Measurements from ENCODE around the gene DOCK8. TPM values are rescaled to one million over a fixed set of nuclear protein-coding genes. Genes with fewer than 3 reads are reported as not detected.

DOCK8 gene
- polyA plus RNA-seq, 3 donors = 12.4 to 14.8 (median 12.9) TPM

DNA sequence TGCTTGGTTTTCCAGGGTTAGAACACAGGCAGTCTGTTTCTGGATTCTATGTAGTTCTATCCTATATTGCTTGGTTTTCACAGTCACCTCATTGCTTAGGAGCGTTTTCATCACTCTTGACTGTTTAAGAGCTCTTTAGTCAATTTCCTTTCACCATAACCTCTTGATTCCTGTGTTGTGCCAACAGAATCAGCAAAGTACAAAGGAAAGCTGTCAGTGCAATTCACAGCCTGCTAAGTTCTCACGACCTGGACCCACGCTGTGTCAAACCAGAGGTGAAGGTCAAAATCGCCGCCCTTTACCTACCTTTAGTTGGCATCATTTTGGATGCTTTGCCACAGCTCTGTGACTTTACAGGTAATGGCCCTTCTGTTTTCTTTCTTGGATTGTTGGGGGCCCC lies 199.9 kb downstream of the DOCK8 start:
- DNase-seq = no peak

DNA sequence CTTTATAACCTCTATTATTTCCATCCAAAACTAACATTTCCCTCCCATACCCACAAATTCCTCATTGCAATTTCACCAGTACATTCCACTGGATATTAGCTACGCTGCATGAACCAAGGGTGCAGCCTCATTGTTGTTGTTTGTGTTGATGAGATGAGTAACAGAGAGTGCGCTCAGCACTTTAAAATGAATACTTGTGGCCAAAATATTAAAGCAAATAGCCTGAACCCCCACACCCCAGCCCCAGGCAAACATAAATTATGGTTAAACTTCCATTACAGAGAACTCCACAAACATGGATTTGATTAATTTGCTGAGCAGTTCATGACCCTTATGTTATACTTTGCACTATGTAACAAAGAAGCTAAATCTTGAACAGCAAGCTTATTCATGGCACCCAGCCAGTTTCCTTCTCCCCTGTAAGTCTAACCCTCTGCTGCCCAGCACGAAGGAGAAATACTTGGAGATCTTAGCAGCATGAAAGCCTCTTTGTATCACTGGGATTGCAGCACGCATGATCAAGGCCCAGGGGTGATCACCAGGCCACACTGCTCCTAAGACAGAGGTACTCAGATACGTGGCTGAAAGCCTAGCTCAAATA lies 205.0 kb downstream of the DOCK8 start:
- DNase-seq = no peak

DNA sequence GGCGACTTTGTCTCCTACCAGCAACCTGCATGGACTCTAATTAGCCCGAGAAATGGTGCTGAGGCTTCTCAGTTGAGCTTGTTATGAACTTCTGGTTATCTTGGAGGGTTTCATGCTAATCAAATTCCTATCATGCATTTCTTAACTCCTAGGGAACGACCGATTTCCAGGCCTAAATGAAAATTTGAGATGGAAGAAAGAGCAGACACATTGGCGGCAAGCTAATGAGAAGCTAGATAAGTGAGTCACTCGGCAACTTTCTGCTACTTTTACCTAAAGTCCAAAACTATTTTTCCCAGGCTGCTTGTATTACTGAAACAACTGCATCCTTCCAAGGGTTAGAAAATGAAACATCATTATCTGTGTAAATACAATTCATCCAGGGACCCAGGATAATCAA lies 207.2 kb downstream of the DOCK8 start:
- DNase-seq = no peak

DNA sequence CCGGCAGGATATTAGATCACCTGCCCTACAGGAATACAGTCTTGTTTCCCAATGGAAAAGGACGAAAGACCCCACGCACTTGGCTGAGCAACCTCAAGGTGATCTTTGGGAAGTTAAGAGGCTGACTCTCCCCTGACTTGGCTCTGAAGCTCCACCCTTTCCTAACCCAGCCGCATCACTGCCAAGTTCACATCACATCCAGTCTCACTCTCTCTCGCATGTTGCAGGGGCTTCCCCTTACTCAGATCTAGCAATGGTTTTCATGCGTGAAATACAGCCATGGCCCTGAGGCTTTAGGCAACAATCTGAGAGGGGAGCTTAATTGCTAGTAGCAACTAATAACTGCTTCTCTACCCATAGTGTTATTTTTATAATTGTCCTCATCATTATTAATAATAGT lies 211.6 kb downstream of the DOCK8 start:
- DNase-seq = no peak

DNA sequence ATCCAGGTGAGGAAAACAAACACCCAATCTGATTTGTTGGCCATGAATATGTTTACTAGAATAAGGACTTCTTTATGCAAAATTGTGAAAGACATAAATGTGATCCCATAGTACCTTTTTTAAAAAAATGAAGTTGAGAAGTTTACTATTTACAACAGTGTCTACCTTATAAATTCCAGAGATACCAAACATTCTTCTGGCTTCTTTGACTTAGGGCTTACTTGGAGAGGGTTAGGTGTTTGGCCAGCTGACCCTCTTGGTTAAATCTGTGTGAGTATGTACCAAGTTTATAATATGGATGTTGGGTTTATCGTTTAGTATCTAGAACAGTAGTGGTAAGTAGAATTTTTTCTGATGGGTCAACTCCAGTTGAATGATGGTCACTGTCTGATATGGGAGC lies 212.3 kb downstream of the DOCK8 start:
- no peak for DNase-seq

DNA sequence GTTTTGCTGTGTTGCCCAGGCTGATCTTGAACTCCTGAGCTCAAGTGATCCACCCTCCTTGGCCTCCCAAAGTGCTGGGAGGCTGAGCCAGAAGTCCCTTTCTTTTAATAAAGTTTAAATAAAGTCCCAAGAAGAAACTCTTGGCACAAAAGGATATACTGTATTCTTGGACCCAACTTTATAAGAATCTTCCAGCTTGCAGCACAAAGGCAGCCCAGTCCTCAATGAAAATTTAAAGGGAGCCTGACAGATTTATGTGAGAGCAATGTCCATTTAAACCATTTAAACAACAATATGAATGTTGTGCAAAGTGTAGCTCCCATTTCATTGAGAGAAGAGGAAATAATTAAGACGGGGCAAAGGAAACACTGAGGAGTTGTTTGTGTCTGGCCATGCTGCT lies 217.0 kb downstream of the DOCK8 start:
- no peak for DNase-seq

DNA sequence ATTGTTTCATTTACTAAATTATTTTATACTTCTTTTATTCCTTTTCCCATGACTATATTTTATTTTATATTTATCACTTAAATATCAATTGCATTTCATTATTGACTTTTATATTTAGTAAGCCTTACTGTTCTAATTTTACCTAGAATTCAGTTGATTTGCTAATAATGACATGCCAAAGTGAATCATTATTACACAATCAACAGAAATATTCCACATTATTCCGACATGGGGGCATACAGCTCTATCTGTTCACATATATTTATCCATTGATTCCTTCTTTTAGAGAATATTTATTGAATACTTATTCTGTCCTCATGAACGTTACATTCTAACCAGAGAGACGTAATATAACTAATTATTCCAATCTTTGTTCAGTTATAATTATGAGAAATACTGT lies 221.8 kb downstream of the DOCK8 start:
- no peak for DNase-seq

DNA sequence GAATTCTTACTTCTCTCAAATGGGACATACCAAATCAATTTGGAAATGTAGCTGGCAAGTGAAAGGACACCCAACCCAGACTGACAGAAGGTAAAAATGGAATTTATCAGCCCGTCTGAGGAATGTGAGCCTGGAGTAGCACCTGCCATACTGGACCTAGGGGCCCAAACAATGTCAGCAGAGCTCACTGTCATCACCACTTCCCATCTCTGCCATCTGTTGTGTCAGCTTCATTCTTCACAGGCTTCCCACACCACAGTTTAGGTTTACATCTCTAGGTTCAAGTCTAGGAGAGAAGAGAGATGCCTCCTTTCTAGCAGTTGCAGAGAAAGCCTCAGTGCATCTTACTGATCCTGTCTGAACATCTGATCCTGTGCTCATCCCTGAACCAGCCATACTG lies 222.4 kb downstream of the DOCK8 start:
- DNase-seq = no peak

DNA sequence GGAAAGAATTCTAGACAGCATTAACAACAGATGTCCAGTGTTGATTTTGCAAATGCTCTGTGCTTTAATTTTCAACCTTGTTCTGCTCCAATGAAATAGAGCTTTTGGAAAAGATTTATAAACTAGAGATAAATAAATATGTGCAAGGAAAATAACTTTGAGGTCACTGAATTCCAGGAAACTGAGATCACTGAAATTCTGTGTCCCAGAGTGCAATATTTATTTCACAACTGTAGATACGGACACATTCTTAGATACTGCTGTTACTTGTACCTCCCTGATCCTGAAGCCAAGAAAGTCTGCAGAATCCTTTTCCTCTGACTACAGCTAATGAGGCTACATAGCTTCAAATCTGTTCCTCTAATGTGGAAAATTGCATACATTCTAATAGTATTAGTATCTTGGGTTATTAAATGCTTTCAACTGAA lies 222.9 kb downstream of the DOCK8 start:
- DNase-seq = peak; percentile 27

DNA sequence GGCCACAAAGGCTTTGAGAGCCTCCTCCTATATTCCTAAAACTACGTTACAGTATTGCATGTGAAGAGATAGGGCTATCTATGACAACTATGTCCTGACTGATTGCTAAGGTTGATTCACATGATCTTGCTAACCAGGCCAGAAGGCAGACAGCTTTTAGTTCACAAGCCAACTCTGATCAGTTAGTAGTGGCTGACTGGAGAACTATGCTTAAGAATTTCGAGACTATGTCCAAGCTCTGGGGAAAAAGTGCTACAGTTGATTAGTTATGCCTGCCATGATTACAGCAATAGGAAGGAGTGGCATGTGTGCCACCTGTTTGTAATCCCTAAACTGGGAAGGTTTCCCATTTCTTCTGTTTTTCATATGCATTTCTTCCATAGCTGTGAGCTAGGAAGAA lies 223.4 kb downstream of the DOCK8 start:
- no peak for DNase-seq

DNA sequence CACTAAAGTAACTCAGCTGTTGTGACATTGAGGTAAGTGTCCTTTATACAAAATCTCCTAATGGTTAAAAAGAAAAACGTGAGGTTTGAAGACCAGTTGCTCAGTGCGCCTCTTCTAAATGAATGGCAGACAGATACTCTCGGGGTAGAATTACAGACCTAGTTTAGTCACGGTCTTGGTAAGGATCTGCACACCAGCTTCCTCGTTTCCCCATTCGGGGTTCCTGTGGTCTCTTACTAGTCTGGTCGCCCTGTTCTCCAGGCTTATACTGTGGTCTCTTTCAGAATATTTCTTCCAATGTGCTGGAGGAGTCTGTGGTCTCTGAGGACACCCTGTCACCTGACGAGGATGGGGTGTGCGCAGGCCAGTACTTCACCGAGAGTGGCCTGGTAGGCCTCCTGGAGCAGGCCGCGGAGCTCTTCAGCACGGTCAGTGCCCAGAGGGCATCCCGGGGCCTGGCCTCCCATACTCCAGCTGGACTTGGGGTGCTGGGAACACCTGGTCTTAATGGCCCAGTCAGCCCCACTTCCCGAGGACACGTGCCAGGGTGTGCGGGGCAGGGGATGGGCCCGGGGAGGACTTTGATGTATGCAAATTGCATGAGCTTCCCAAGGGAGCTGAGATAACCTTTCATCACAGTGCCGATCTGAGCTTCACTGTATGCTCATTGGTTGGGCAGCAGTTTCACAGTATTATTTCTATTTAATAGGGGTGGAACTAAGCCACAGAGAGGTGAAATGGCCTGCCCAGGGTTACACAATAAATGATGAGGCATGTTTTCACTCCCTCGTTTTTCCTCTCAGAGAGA lies 224.5 kb downstream of the DOCK8 start:
- no peak for DNase-seq

DNA sequence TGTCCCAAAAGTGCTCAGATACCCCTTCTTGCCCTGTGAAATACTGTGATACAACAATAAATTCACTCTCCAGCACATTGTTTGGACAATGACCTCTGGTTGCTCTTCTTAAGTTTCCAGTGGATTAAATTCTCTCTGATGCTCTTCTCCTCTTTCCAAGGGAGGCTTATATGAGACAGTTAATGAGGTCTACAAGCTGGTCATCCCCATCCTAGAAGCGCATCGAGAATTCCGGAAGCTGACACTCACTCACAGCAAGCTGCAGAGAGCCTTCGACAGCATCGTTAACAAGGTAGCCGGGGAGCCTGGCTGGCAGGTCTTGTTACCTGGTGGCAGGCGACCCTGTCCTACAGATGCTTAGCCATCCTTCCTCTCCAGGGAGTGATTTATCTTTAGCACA lies 226.5 kb downstream of the DOCK8 start:
- DNase-seq = peak; percentile 85

DNA sequence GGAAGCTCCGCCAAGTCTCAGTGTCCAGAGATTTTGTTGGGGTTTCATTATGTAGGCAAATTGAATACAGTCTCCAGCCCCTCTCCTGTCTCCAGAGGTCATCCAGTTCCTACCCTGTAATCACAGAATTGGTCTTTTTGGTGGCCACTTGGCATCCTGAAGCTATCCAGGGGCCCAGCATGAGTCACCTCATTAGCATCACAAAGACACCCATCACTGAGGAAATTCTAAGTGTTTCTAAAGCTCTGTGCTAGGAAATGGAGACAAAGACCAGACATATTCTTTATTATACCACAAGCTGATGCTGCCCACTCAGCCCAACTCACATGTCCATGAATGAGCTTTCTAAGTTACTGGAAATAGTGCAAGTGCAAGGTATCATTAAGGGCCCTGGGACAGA lies 229.9 kb downstream of the DOCK8 start:
- no peak for DNase-seq

DNA sequence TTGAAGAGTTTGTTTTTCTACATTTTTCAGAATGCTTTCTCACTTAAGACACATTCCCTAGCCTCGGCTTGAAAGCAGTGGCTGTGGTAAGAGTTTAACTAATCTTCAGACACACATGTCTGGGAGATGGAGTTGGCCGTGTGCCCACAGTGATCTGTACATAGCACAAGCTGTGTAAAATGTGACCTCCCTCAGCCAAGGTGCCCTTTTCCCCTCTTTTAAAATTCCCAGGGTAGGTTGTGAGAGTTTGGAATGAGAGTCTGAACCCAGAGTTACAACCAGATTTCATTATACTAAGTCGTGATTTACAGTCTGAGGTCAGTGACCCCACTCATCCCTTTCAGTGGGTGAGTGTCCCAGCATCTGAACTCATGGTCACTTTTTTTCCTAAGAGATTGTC lies 230.4 kb downstream of the DOCK8 start:
- DNase-seq = peak; percentile 31

DNA sequence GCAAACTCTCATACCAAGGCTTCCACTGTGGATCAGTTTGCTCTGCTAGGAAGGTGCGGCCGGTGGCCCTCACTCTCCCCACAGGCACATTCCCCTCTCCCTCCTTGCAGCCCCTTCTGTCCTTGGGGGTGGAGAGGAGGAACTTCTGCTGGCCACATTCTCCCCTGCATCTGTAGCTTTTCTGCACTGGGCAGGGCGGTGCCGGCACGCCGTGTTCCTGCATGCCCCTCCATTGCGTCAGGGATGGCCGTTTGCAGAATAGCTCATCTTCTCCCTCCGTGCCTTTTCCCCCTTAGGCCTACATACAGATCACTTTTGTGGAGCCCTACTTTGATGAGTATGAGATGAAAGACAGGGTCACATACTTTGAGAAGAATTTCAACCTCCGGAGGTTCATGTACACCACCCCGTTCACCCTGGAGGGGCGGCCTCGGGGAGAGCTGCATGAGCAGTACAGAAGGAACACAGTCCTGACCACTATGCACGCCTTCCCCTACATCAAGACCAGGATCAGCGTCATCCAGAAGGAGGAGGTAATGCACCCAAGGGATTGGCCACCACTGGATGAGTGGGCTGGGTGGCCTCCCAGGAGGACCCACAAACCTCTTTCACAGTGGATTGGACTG lies 231.5 kb downstream of the DOCK8 start:
- no peak for DNase-seq

DNA sequence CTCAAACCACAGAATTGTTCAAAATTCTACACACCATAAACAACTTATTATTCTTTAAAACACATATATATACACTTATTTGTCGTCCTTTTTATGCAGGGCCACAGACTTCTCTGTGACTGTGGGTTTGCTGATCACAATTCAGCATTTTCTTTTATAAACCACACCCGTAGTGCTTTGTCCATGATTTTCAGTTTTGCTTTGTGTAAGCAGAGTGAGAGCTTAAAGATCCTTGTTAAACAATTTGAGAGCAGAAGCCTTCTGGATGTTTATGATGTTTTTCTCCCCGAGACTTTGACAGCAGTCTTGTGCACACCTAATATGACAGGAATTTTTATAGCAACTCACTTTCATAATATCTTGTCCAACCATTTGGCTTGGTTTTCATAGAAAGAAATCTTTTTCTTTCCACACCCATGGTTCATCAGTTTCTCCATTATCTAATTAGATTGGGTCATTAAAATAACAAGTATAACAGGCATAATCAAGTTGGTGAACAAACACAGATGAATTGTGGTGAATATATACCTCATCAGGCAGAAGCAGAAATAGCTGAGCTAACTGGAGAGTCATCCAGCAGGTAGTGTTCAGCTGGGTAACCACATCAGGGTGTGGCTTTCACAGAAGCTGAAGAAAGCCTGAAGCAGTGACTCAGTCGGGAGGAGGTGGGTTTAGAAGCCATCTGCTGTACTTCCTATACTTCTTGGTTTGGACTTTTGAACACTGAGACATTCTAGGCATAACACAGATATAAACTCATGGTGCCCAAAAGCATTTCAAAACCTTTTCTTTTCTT lies 232.8 kb downstream of the DOCK8 start:
- DNase-seq = no peak

DNA sequence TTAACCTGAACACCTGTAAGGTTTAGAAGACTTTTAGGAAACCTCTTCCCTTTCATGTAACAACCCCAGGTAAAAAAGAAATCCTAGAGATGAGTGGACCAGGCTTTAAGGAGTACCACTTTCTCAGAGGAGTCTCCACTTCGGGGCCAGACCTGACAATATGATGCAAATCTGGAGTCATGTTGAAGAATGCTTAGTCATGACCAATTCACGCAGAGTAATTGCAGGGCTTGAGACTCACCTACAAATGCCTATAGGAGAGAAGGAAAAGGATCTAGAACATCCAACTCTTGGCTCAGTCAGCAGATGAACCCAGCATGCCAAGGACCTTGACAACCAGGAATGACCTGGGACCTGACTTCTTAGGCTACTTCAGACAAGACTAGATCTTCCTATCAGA lies 235.4 kb downstream of the DOCK8 start:
- no peak for DNase-seq

DNA sequence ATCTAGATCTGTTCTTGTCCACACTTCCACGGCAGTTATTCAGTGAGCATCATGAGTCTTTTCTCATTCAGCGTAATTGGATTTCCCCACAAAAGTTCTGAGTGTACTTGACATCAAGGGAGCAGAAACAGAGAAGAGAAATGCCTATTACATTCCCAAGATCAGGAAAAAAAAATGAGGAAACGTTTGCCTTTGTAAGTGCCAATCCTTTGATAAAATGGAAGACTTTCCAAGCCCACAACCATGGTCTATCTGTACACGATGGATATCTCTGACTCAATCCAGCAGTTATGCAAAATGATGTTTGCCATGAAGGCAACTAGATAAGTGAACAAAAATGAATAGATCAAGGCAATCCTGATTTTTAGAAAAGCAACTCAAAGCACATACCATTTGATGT lies 235.9 kb downstream of the DOCK8 start:
- no peak for DNase-seq

DNA sequence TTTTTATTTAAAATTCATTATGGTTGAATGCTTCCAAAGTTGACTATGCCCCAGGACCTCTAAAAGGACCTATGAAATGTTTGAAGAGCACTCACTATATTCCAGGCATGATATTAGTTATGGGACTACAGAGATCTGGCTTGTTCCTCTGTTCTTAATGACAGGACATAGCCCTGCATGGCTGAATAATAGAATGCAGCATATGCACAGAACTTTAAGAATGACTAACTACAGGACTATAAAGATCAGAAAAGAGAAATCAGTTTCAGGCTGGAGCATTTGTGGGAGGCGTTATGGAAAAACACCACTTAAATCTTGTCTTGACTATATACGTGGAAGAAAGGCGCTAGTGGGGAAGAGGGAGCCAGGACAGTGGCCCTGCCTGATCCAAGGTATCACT lies 239.2 kb downstream of the DOCK8 start:
- DNase-seq = no peak

DNA sequence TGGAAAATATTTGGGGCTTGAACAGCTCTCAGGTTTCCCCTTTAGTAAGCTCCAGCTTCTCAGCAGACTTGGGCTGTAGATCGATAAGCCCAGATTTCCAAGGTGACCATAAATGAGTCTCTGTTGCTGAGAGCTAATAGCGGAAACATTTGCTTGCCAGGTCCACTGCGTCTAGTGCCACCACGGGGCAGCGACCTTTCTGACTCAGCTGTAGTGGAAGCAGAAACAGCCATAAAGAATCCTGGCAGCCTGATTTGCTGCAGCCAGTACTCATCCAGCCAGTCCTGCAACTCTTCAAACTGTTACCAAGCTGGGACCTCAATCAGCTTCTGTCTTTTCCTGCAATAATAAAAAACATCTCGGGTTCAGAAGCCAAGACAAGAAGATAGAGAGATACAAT lies 241.7 kb downstream of the DOCK8 start:
- no peak for DNase-seq

DNA sequence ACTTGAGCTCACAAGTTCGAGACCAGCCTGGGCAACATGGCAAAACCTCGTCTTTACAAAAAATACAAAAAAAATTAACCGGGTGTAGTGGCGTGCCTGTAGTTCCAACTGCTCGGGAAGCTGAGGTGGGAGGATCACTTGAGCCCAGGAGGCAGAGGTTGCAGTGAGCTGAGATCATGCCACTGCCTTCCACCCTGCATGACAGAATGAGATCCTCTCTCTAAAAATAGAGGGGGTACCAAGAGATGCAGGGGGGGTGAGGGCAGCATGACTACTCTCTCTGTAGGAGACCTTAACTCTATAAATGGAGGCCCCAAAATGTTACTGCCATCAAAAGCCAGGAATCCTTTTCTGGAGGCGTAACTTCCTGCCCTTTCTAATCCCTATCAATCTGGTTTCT lies 243.9 kb downstream of the DOCK8 start:
- DNase-seq = no peak

Data from renal pelvis (tissue), 4 donors.